Right lobe of liver (tissue), 4 donors: ENCODE results near the gene FBXO3.
"Not testable (repeated sequence)": the region's sequence is repeated elsewhere in the genome, so short reads cannot be mapped to it uniquely, and the experiment has no call there.

Experiments
- POLR2A ChIP-seq: fragments of 450-650 bp; IDR thresholded peaks from one replicate; pipeline ENCODE4 v1.6.1; 2017; ENCODE audit warnings: antibody characterized with exemption, mild to moderate bottlenecking
- TF ChIP-seq, protein P1 (sequence below), 4 donors: fragments of 200-600 bp in 3 of 4; fragments of 450-650 bp in 1 of 4; IDR thresholded peaks; one replicate each; pipeline versions ENCODE4 v1.5.1 to v1.8.0; 2016 to 2022; ENCODE audit warnings: antibody characterized with exemption in 4 of 4, mild to moderate bottlenecking in 2 of 4
- donor health status: DM: no; HTN: no; CAD: no.
- donor health status: DM: no; HTN: no; CAD: no.
- donor health status: DM: no; HTN: yes; CAD: no.

DNA sequence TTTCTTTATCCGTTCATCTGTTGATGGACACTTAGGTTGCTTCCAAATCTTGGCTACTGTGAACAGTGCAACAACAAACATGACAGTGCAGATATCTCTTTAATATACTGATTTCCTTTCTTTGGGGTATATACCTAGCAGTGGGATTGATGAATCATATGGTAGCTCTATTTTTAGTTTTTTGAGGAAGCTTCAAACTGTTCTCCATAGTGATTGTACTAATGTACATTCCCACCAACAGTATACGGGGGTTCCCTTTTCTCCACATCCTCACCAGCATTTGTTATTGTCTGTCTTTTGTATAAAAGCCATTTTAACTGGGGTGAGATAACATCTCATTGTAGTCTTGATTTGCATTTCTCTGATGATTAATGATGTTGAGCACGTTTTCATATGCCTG lies 48.7 kb upstream of the FBXO3 start:
- not testable (repeated sequence) for TF ChIP-seq POLR2A
- TF ChIP-seq, protein P1, sequence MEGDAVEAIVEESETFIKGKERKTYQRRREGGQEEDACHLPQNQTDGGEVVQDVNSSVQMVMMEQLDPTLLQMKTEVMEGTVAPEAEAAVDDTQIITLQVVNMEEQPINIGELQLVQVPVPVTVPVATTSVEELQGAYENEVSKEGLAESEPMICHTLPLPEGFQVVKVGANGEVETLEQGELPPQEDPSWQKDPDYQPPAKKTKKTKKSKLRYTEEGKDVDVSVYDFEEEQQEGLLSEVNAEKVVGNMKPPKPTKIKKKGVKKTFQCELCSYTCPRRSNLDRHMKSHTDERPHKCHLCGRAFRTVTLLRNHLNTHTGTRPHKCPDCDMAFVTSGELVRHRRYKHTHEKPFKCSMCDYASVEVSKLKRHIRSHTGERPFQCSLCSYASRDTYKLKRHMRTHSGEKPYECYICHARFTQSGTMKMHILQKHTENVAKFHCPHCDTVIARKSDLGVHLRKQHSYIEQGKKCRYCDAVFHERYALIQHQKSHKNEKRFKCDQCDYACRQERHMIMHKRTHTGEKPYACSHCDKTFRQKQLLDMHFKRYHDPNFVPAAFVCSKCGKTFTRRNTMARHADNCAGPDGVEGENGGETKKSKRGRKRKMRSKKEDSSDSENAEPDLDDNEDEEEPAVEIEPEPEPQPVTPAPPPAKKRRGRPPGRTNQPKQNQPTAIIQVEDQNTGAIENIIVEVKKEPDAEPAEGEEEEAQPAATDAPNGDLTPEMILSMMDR (IDR thresholded peaks at IDR 0.05): not testable (repeated sequence)
